Prostate gland (tissue), 2 donors: ENCODE results near the gene TRDMT1. TPM values are rescaled to one million over a fixed set of nuclear protein-coding genes. Genes with fewer than 3 reads are reported as not detected.

ENCODE experiments used
- DNase-seq: peaks from one replicate; pipeline ENCODE4 v3.0.0-alpha.2; 2019; ENCODE audit warnings: low spot score
- H3K27ac ChIP-seq, 2 donors: fragments of 200-600 bp; sonication (generic); 2 replicates each; pipeline ENCODE4 v1.5.1; 2017 to 2019
- H3K27me3 ChIP-seq: fragments of 200-600 bp; sonication (generic); replicated peaks from 2 replicates; pipeline ENCODE4 v1.5.1; 2019; ENCODE audit not compliant: insufficient read depth
- H3K36me3 ChIP-seq, 2 donors: fragments of 200-600 bp; sonication (generic); 1 replicate in 1 of 2; 2 replicates in 1 of 2; pipeline versions ENCODE4 v1.5.1 to v1.8.1; 2017 to 2019
- H3K4me1 ChIP-seq: fragments of 200-600 bp; sonication (generic); replicated peaks from 2 replicates; pipeline ENCODE4 v1.5.1; 2019
- H3K4me3 ChIP-seq, 2 donors: fragments of 200-600 bp; sonication (generic); 2 replicates each; pipeline ENCODE4 v1.5.1; 2017 to 2019
- H3K9me3 ChIP-seq: fragments of 200-600 bp; sonication (generic); 2 replicates; pipeline ENCODE4 v1.5.1; 2017
- POLR2A ChIP-seq: fragments of 450-650 bp; IDR thresholded peaks from one replicate; pipeline ENCODE4 v1.6.1; 2016; ENCODE audit warnings: antibody characterized with exemption, mild to moderate bottlenecking
- POLR2AphosphoS5 ChIP-seq: sonication (generic); formaldehyde crosslinking; IDR thresholded peaks from one replicate; pipeline ENCODE4 v1.6.1; 2017; ENCODE audit warnings: antibody characterized with exemption
- WGBS: methylation state at CpG from one replicate; pipeline ENCODE4 v1.1.5; 2018; 5-methylcytosine and 5-hydroxymethylcytosine counted together
- intact Hi-C: fragments of 100-400 bp; cut with DNase I; formaldehyde crosslinking; loops from one replicate; pipeline ENCODE4 v1.14.2; 2022
- total RNA-seq, 2 donors: library from RNA; depleted of rRNA; stranded (reverse); fragments of >200 nt; gene quantifications; one replicate each; pipeline ENCODE4 v1.1.0, GENCODE V29; 2016
- TF ChIP-seq, protein P1 (sequence below), 4 experiments: fragments of 200-600 bp in 2 of 4; fragments of 450-650 bp in 2 of 4; sonication (generic) in 2 of 4; IDR thresholded peaks; 1 replicate in 3 of 4; 2 replicates in 1 of 4; pipeline ENCODE4 v1.5.1; 2016 to 2019; ENCODE audit warnings: antibody characterized with exemption in 4 of 4, mild to moderate bottlenecking in 2 of 4, moderate library complexity in 2 of 4

TRDMT1 gene
- total RNA-seq, 2 donors from 2014 or later, result 6.5 to 9.9 TPM

DNA sequence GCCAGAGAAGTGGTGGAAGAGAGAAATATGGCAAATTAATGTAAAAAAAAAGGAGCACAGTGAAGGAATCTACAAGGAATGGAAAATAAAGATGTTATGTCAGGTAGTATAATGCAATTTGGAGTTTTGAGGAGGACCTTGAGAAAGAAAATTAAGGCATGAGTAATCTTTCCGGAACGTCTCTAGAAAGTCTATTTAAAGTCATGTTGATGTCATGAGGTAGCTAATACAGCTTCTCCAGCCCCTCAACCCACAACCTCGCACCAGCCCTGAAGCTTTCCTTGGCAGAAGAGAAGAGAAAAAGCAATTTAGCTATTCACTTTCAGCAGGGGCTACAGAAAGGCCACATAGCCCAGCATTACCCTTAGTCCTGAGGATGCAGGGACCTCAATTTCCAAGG is 22.5 kb downstream of the TRDMT1 start:
- TF ChIP-seq, protein P1, sequence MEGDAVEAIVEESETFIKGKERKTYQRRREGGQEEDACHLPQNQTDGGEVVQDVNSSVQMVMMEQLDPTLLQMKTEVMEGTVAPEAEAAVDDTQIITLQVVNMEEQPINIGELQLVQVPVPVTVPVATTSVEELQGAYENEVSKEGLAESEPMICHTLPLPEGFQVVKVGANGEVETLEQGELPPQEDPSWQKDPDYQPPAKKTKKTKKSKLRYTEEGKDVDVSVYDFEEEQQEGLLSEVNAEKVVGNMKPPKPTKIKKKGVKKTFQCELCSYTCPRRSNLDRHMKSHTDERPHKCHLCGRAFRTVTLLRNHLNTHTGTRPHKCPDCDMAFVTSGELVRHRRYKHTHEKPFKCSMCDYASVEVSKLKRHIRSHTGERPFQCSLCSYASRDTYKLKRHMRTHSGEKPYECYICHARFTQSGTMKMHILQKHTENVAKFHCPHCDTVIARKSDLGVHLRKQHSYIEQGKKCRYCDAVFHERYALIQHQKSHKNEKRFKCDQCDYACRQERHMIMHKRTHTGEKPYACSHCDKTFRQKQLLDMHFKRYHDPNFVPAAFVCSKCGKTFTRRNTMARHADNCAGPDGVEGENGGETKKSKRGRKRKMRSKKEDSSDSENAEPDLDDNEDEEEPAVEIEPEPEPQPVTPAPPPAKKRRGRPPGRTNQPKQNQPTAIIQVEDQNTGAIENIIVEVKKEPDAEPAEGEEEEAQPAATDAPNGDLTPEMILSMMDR (IDR thresholded peaks at IDR 0.05), result no peak
- TF ChIP-seq POLR2A, result no peak
- TF ChIP-seq POLR2AphosphoS5, result no peak
- 93% methylated on average over 3 of the region's 3 CpGs for WGBS
- intact Hi-C loops, result no loop called here

DNA sequence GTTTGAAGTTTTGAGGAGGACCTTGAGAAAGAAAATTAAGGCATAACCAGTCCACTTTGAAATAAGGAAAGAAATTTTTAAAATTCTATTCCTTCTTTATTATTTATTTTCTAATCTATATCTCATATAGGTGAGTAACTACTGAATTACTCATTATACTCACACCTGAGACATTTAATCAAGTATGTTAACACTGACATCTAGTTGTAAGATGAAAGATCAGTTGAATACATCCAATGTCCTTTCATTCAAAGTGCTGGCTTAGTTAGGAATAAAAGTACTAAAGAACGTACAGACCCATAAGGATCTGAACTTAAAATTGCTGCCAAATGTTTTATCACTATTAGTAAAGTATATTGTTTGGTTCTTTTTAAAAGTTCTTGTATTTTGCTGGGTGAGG is 23.5 kb downstream of the TRDMT1 start:
- TF ChIP-seq POLR2A (no peak), POLR2AphosphoS5 (no peak)
- TF ChIP-seq, protein P1 (IDR thresholded peaks at IDR 0.05), result no peak
- no peaks in the 10 kb centered on the region for H3K9me3 ChIP-seq
- H3K4me3 ChIP-seq, result no peak overlapping the region
- DNase-seq, result no peak
- 74% methylated on average over 1 of the region's 1 CpG for WGBS
- intact Hi-C loops, result no loop called here
- no peaks in the 10 kb centered on the region for H3K4me1 ChIP-seq
- H3K27me3 ChIP-seq, result no peaks in the 10 kb centered on the region
- H3K36me3 ChIP-seq, result no peaks in the 10 kb centered on the region
- no peak overlapping the region for H3K27ac ChIP-seq

More for the DNA sequence above, 22.5 kb downstream of the TRDMT1 start:
- no peaks in the 10 kb centered on the region for H3K4me1 ChIP-seq
- H3K36me3 ChIP-seq, result no peaks in the 10 kb centered on the region
- no peak for DNase-seq
- no peak overlapping the region for H3K4me3 ChIP-seq
- no peaks in the 10 kb centered on the region for H3K27me3 ChIP-seq
- no peaks in the 10 kb centered on the region for H3K9me3 ChIP-seq
- no peak overlapping the region for H3K27ac ChIP-seq

DNA sequence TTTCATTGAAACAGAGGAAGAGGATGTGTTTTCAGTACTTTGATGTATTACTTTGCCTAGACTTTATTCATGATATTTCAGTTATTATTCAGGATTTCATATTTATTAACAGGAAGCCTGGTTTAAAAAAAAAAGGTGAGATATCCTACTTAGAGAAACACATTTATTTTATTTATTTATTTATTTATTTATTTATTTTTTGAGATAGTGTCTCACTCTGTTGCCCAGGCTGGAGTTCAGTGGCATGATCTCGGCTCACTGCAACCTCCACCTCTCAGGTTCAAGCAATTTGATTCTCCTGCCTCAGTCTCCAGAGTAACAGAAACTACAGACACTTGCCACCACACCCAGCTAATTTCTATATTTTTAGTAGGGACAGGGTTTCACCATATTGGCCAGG is 24.5 kb downstream of the TRDMT1 start:
- H3K9me3 ChIP-seq, result no peaks in the 10 kb centered on the region
- no peak overlapping the region for H3K27ac ChIP-seq
- intact Hi-C loops, result no loop called here
- no peak overlapping the region for H3K4me3 ChIP-seq
- no peak for DNase-seq
- WGBS, result 93% methylated on average over 1 of the region's 1 CpG
- H3K36me3 ChIP-seq, result no peaks in the 10 kb centered on the region
- TF ChIP-seq POLR2AphosphoS5 (no peak), POLR2A (no peak)
- TF ChIP-seq, protein P1 (IDR thresholded peaks at IDR 0.05), result no peak
- no peaks in the 10 kb centered on the region for H3K27me3 ChIP-seq
- no peaks in the 10 kb centered on the region for H3K4me1 ChIP-seq

DNA sequence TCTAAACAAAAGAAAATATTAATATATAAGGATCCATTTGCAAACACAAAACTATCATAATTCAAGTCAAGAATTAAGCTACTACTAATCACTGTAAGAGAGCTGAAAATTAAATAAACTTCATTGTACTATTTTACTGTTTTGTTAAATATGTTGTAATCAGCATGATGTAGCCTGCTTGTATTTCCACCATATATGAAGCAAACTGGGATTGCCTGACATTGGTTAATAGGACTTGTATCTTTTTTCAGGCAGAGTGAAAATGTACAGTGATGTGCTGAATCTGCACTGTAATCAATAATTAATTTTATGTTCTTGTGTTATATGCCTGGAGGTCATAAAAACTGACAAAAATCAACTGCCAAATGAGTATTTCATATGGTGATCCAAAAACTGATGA is 25.4 kb downstream of the TRDMT1 start:
- DNase-seq, result no peak
- Histone ChIP-seq H3K36me3 (no peaks in the 10 kb centered on the region), H3K4me3 (no peak overlapping the region), H3K9me3 (no peaks in the 10 kb centered on the region), H3K4me1 (no peaks in the 10 kb centered on the region), H3K27ac (no peak overlapping the region), H3K27me3 (no peaks in the 10 kb centered on the region)
- TF ChIP-seq, protein P1 (IDR thresholded peaks at IDR 0.05), result no peak
- TF ChIP-seq POLR2A, result no peak
- no peak for TF ChIP-seq POLR2AphosphoS5
- intact Hi-C loops, result no loop called here

DNA sequence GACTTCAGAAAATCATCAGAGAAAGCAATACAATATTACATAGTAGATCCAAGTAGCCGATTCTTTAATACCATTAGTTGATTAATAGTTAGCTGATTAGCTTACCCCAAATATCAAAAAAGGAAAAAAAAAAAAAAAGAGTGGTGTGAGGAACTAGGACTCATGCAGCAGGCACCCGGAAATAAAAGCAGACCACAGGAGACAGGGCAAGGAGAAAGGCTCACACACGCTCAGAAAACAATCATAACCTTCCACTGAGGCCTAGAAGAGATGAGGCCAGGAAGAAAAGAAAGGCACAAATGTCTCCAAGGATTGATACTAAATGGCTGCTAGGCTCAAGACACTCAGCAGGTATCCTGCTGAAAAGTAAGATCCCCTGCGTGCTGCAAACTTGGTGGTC is 25.9 kb downstream of the TRDMT1 start:
- no peaks in the 10 kb centered on the region for H3K9me3 ChIP-seq
- 78% methylated on average over 4 of the region's 4 CpGs for WGBS
- intact Hi-C loops, result no loop called here
- H3K36me3 ChIP-seq, result no peaks in the 10 kb centered on the region
- H3K4me3 ChIP-seq, result no peak overlapping the region
- no peaks in the 10 kb centered on the region for H3K4me1 ChIP-seq
- no peaks in the 10 kb centered on the region for H3K27me3 ChIP-seq
- TF ChIP-seq POLR2A (no peak), POLR2AphosphoS5 (no peak)
- TF ChIP-seq, protein P1 (IDR thresholded peaks at IDR 0.05), result no peak
- DNase-seq, result no peak
- no peak overlapping the region for H3K27ac ChIP-seq
